ENCODE measurements around the gene SLC7A10. TPM values are rescaled to one million over a fixed set of nuclear protein-coding genes. Genes with fewer than 3 reads are reported as not detected.
"Not testable (repeated sequence)": the region's sequence is repeated elsewhere in the genome, so short reads cannot be mapped to it uniquely, and the experiment has no call there.

The SLC7A10 gene
- total RNA-seq, 1 experiment from 2014 or later: not detected

- CTCF ChIA-PET: interaction anchor here (1.2 kb wide), 1 partner anchor 12 kb away, joined by 3 read pairs; no protein-coding TSS in a partner anchor
- no peak for TF ChIP-seq CTCF (IDR thresholded peaks at IDR 0.05; ENCODE audit: unreplicated experiment)
- peaks cover 29% of the 10 kb centered on the region for H3K36me3 Mint-ChIP-seq (ENCODE audit: insufficient read depth, unreplicated experiment)
- H3K9me3 Mint-ChIP-seq (ENCODE audit: low read depth, unreplicated experiment): peaks cover 4% of the 10 kb centered on the region
- no peak for DNase-seq
- no peak overlapping the region for H3K27ac Mint-ChIP-seq (ENCODE audit: unreplicated experiment)
- H3K27me3 Mint-ChIP-seq (ENCODE audit: unreplicated experiment): peaks cover 8% of the 10 kb centered on the region
- BruUV-seq (replicated peaks): no TSS peak
- intact Hi-C loops (cut with micrococcal nuclease; ENCODE audit: unreplicated experiment): no loop called here
- peaks cover 30% of the 10 kb centered on the region for H3K4me1 Mint-ChIP-seq (ENCODE audit: low read depth, unreplicated experiment)
- no peak overlapping the region for H3K4me3 Mint-ChIP-seq (ENCODE audit: low read depth, unreplicated experiment)
These were observed 53.7 kb downstream of the SLC7A10 start for GRCh38 chr19:33171916-33172359.

GRCh38 chr19:33171222-33171795 is 54.3 kb downstream of the SLC7A10 start:
- no peak for TF ChIP-seq CTCF (IDR thresholded peaks at IDR 0.05; ENCODE audit: unreplicated experiment)
- Mint-ChIP-seq H3K4me3 (ENCODE audit: low read depth, unreplicated experiment) (no peak overlapping the region), H3K9me3 (ENCODE audit: low read depth, unreplicated experiment) (peaks cover 4% of the 10 kb centered on the region), H3K36me3 (ENCODE audit: insufficient read depth, unreplicated experiment) (peaks cover 23% of the 10 kb centered on the region), H3K27ac (ENCODE audit: unreplicated experiment) (no peak overlapping the region), H3K27me3 (ENCODE audit: unreplicated experiment) (peaks cover 2% of the 10 kb centered on the region), H3K4me1 (ENCODE audit: low read depth, unreplicated experiment) (peaks cover 24% of the 10 kb centered on the region)
- CTCF ChIA-PET: interaction anchor here (0.6 to 1.2 kb wide), 2 partner anchors 13 to 261 kb away, joined by 3 read pairs; no protein-coding TSS in a partner anchor
- BruUV-seq (replicated peaks): no TSS peak
- no peak for DNase-seq
- intact Hi-C loops (cut with micrococcal nuclease; ENCODE audit: unreplicated experiment): no loop called here

- Mint-ChIP-seq H3K27me3 (ENCODE audit: unreplicated experiment) (no peaks in the 10 kb centered on the region), H3K4me3 (ENCODE audit: low read depth, unreplicated experiment) (no peak overlapping the region), H3K27ac (ENCODE audit: unreplicated experiment) (no peak overlapping the region), H3K4me1 (ENCODE audit: low read depth, unreplicated experiment) (peaks cover 12% of the 10 kb centered on the region), H3K9me3 (ENCODE audit: low read depth, unreplicated experiment) (peaks cover 4% of the 10 kb centered on the region), H3K36me3 (ENCODE audit: insufficient read depth, unreplicated experiment) (peaks cover 6% of the 10 kb centered on the region)
- CTCF ChIA-PET: no interaction called here
- TF ChIP-seq CTCF (IDR thresholded peaks at IDR 0.05; ENCODE audit: unreplicated experiment): no peak
- intact Hi-C loops (cut with micrococcal nuclease; ENCODE audit: unreplicated experiment): no loop called here
- BruUV-seq (replicated peaks): no TSS peak
- DNase-seq: no peak
These were observed 57.1 kb downstream of the SLC7A10 start for GRCh38 chr19:33168528-33168927.

GRCh38 chr19:33167438-33167837 is 58.2 kb downstream of the SLC7A10 start:
- CTCF ChIA-PET: no interaction called here
- peaks cover 3% of the 10 kb centered on the region for H3K36me3 Mint-ChIP-seq (ENCODE audit: insufficient read depth, unreplicated experiment)
- H3K27ac Mint-ChIP-seq (ENCODE audit: unreplicated experiment): no peak overlapping the region
- H3K27me3 Mint-ChIP-seq (ENCODE audit: unreplicated experiment): no peaks in the 10 kb centered on the region
- BruUV-seq (replicated peaks): no TSS peak
- peaks cover 4% of the 10 kb centered on the region for H3K9me3 Mint-ChIP-seq (ENCODE audit: low read depth, unreplicated experiment)
- no peak overlapping the region for H3K4me3 Mint-ChIP-seq (ENCODE audit: low read depth, unreplicated experiment)
- no peak for DNase-seq
- peaks cover 9% of the 10 kb centered on the region for H3K4me1 Mint-ChIP-seq (ENCODE audit: low read depth, unreplicated experiment)
- no peak for TF ChIP-seq CTCF (IDR thresholded peaks at IDR 0.05; ENCODE audit: unreplicated experiment)
- intact Hi-C loops (cut with micrococcal nuclease; ENCODE audit: unreplicated experiment): no loop called here

GRCh38 chr19:33166037-33166436 is 59.6 kb downstream of the SLC7A10 start:
- H3K36me3 Mint-ChIP-seq (ENCODE audit: insufficient read depth, unreplicated experiment); DNase-seq; H3K9me3 Mint-ChIP-seq (ENCODE audit: low read depth, unreplicated experiment); H3K4me1 Mint-ChIP-seq (ENCODE audit: low read depth, unreplicated experiment); H3K4me3 Mint-ChIP-seq (ENCODE audit: low read depth, unreplicated experiment); BruUV-seq (replicated peaks); intact Hi-C loops (cut with micrococcal nuclease; ENCODE audit: unreplicated experiment); H3K27ac Mint-ChIP-seq (ENCODE audit: unreplicated experiment): not testable (repeated sequence)
- CTCF ChIA-PET: interaction anchor here (0.6 to 1.0 kb wide), 5 partner anchors 10 to 632 kb away, joined by 3 to 7 read pairs (median 4); no protein-coding TSS in a partner anchor
- peaks cover 10% of the 10 kb centered on the region for H3K27me3 Mint-ChIP-seq (ENCODE audit: unreplicated experiment)

All from Calu3 (cell line).